ENCODE measurements around the gene NASP.

Gene NASP

DNA sequence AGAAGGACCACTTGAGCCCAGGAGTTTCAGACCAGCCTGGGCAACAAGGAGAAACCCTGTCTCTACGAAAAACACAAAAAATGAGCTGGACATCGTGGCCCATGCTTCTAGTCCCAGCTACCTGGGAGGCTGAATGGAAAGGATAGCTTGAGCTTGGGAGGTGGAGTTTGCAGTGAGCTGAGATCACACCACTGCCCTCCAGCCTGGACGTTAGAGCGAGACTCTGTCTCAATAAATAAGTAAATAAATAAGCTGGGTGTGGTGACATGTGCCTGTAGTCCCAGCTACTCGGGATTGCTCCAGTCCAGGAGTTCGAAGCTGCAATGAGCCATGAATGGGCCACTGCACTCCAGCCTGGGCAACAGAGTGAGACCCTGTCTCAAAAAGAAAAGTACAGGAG lies 29.6 kb upstream of the NASP start:
- TF ChIP-seq, protein P1, sequence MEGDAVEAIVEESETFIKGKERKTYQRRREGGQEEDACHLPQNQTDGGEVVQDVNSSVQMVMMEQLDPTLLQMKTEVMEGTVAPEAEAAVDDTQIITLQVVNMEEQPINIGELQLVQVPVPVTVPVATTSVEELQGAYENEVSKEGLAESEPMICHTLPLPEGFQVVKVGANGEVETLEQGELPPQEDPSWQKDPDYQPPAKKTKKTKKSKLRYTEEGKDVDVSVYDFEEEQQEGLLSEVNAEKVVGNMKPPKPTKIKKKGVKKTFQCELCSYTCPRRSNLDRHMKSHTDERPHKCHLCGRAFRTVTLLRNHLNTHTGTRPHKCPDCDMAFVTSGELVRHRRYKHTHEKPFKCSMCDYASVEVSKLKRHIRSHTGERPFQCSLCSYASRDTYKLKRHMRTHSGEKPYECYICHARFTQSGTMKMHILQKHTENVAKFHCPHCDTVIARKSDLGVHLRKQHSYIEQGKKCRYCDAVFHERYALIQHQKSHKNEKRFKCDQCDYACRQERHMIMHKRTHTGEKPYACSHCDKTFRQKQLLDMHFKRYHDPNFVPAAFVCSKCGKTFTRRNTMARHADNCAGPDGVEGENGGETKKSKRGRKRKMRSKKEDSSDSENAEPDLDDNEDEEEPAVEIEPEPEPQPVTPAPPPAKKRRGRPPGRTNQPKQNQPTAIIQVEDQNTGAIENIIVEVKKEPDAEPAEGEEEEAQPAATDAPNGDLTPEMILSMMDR (IDR thresholded peaks at IDR 0.05; ENCODE audit: control insufficient read depth, extremely low read depth, insufficient read depth), result no peak
- no peak for DNase-seq (ENCODE audit: low read depth)
- no peak overlapping the region for H3K4me3 ChIP-seq (ENCODE audit: low read depth, low read length)

DNA sequence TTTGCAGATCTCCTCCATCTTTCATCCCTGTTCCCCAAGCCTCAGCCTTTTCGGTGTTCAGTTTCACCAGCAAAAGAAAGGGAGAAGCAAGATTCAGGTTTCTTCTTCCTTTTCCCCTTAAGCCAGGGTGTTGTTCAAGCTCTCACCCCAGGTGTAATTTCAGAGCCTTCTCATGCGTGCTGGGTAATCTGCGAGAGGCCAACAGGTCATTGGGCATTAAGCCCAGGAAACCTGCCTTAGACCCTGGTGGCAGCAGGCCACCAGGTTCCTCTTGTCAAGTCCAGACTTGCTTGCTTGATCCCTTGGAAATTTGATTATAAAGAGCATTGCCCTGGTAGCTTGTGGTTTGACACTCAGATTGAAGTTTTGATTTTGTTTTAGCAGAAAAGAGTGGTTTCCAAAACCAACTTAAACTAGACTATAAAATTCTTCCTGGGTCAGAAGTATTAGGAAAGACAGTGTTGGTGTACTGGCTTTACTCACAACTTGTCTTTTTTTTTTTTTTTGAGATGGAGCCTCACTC lies 26.4 kb upstream of the NASP start:
- DNase-seq (ENCODE audit: low read depth), result peak; percentile 56
- TF ChIP-seq, protein P1 (IDR thresholded peaks at IDR 0.05; ENCODE audit: control insufficient read depth, extremely low read depth, insufficient read depth), result no peak
- no peak overlapping the region for H3K4me3 ChIP-seq (ENCODE audit: low read depth, low read length)

DNA sequence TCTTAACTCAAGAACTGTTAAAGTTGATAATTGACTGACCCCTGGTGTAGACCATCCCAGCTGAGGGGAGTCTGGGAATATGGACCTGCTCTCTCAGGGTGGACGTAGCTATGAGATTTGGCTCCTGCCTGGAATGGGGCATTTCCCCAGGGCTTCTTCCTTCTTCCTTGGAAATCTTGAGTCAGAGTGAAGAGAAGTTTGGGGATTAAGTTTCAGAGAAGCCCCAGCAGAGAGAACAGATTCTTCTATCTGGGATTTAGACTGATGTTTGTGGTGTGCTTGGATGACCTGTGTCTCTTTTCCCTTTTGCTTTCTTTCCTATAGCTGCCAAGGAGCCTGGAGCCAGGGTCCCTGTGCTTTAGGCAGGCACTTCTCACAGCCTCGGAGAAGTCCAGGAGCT lies 20.0 kb upstream of the NASP start:
- DNase-seq (ENCODE audit: low read depth), result no peak
- TF ChIP-seq, protein P1 (IDR thresholded peaks at IDR 0.05; ENCODE audit: control insufficient read depth, extremely low read depth, insufficient read depth), result no peak
- no peak overlapping the region for H3K4me3 ChIP-seq (ENCODE audit: low read depth, low read length)

DNA sequence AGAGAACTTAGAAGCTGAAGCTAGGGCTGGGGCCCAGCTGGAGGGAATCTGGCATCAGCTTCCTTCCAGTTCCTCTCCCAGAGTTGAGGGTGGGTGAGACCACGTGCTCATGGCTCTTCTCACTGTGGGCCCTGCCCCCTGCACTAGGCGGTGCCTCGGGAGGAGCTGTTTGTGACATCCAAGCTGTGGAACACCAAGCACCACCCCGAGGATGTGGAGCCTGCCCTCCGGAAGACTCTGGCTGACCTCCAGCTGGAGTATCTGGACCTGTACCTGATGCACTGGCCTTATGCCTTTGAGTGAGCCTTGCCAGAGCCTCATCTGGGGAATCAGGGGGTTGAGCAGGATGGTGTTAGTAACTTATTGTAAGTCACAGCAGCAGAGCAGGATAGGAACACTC lies 17.1 kb upstream of the NASP start:
- DNase-seq (ENCODE audit: low read depth), result no peak
- no peak overlapping the region for H3K4me3 ChIP-seq (ENCODE audit: low read depth, low read length)
- TF ChIP-seq, protein P1 (IDR thresholded peaks at IDR 0.05; ENCODE audit: control insufficient read depth, extremely low read depth, insufficient read depth), result no peak

DNA sequence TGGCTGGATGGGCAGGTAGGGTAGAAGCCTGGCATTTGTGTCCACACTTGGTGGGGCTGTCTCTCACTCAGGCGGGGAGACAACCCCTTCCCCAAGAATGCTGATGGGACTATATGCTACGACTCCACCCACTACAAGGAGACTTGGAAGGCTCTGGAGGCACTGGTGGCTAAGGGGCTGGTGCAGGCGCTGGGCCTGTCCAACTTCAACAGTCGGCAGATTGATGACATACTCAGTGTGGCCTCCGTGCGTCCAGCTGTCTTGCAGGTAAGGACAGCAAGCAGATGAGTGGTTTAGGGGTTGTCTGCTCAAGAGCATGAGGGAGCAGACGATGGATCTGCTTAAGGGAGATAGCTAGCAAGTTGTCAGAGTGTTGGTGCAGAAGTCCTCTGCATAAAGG lies 15.9 kb upstream of the NASP start:
- no peak overlapping the region for H3K4me3 ChIP-seq (ENCODE audit: low read depth, low read length)
- TF ChIP-seq, protein P1 (IDR thresholded peaks at IDR 0.05; ENCODE audit: control insufficient read depth, extremely low read depth, insufficient read depth), result no peak
- DNase-seq (ENCODE audit: low read depth), result no peak

DNA sequence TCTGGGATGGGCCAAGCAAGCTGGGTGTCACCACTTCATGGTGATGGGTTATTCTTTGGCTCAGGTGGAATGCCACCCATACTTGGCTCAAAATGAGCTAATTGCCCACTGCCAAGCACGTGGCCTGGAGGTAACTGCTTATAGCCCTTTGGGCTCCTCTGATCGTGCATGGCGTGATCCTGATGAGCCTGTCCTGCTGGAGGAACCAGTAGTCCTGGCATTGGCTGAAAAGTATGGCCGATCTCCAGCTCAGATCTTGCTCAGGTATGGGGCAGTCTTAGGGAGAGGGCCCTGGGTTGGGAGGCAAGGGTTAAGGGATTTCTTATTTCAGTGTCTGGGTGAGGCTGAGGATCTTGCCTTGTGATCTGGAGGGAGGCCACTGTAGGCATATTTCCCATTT lies 15.4 kb upstream of the NASP start:
- TF ChIP-seq, protein P1 (IDR thresholded peaks at IDR 0.05; ENCODE audit: control insufficient read depth, extremely low read depth, insufficient read depth), result no peak
- no peak overlapping the region for H3K4me3 ChIP-seq (ENCODE audit: low read depth, low read length)
- DNase-seq (ENCODE audit: low read depth), result peak; percentile 90

DNA sequence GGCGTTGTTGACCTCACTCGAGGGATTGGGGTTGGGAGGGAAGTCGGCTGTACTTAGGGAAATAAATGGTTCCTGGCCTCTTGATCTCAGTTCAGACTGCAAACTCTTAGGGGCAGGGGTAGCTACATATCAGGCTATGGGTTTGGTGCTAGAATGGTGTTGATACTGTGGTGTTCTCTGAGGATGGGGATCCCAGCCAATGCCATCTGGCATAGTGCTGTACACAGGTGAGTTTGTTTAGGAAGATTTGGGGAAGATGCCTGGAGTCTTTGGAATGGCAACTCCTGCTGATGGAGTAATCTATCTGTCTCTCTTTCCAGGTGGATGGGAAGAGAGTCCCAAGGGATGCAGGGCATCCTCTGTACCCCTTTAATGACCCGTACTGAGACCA lies 14.3 kb upstream of the NASP start:
- no peak overlapping the region for H3K4me3 ChIP-seq (ENCODE audit: low read depth, low read length)
- DNase-seq (ENCODE audit: low read depth), result no peak
- TF ChIP-seq, protein P1 (IDR thresholded peaks at IDR 0.05; ENCODE audit: control insufficient read depth, extremely low read depth, insufficient read depth), result no peak
